Measurements from ENCODE around the gene PGLYRP1.

PGLYRP1 gene

GRCh38 chr19:46022431-46023310 lies at the start of gene PGLYRP1:
TSS of gene PGLYRP1 (minus strand) at chr19:46023053. CDS start at chr19:46023021, 32 bp downstream.
- DNase-seq (ENCODE audit: insufficient read length, low spot score) (no peak), FAIRE-seq (no peak)

DNA sequence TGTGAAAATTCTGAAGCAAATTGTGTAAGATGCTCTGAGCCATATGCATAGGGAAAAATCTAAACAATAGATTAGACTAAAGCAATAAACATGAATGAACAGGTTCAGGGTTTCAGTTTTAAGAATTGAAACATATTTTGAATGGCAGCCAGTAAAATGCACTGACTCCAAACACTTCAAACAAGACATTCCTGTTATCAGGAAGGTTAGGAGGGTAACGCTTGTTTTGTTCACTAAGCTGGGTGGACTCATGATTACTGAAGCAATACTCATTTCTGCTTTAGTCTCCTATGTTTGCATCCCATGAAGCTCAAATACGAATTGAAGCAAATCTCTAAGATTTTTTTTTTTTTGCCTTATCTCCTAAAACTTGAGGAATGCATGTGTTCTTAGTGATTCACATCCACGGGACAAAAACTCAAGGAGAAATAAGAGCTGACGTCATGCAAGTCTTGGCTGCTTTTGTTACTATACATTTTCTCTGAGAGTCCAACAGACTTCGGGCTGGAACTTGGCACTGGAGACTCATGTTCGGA lies 47.0 kb upstream of the PGLYRP1 start:
- FAIRE-seq (no peak), DNase-seq (ENCODE audit: insufficient read length, low spot score) (no peak)

DNA sequence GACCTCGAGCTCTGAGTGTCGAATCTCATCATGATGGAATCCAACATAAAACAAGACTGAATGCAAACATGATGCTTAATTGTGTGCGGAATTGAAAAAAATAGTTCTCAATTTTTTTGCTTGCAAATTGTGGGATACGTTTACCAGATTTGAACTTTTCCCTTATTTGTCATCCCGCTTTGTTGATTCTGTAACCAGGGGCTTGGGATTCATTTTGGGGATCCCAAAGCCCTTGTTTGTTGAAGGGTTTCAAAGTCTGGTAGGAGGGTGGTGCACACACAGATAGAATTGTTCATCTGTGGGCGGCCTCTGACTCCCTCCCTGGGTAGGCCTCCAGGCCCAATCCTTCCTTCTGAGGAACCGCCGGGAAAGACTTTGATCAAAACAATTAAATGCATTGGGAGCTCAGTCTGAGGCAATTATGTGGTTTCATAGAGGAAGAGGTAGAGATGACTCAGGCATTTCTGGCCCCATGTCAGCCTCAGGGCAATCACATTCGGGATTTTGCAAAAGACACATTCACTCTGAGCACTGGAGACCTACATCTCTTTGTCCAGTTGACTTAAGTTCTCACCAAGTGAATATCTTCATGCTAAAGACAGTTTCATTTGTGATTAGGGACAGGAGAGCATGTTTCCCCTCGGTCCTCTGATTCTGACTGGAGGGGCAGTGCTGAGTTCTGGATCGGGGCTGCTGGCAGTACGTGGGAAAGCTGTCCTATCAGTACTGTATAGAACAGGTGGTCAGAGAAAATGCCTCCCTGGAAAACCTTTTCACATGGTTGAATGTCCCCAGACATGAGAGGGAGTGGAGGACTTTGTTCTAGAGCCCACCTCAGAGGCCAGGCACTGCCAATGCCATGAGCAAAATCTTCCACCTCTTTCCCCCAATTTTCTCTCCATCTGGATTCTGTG lies 45.7 kb upstream of the PGLYRP1 start:
- DNase-seq (ENCODE audit: insufficient read length, low spot score) = peak; percentile 54
- no peak for FAIRE-seq

DNA sequence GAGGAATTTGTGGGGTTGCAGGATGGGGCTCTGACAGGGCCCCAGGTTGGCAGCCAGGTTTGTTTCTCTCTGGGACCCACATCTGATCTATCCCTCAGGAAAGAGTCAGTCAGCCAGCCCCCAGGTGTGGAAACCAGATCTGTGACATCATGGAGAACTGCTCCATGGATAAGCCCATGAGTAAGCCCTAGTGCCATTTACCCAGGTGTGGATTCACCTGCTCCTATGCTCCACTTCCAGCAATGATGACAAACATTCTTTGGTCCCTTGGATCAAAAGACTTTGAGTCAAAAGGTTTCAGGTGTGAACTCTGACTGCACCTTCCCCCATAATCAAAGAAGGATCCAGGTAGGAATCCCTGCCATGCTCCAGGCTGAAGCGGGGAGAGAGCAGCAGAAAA lies 44.8 kb upstream of the PGLYRP1 start:
- no peak for FAIRE-seq
- DNase-seq (ENCODE audit: insufficient read length, low spot score) = no peak

GRCh38 chr19:46066471-46066870 lies 43.6 kb upstream of the PGLYRP1 start:
- no peak for DNase-seq (ENCODE audit: insufficient read length, low spot score)
- no peak for FAIRE-seq

DNA sequence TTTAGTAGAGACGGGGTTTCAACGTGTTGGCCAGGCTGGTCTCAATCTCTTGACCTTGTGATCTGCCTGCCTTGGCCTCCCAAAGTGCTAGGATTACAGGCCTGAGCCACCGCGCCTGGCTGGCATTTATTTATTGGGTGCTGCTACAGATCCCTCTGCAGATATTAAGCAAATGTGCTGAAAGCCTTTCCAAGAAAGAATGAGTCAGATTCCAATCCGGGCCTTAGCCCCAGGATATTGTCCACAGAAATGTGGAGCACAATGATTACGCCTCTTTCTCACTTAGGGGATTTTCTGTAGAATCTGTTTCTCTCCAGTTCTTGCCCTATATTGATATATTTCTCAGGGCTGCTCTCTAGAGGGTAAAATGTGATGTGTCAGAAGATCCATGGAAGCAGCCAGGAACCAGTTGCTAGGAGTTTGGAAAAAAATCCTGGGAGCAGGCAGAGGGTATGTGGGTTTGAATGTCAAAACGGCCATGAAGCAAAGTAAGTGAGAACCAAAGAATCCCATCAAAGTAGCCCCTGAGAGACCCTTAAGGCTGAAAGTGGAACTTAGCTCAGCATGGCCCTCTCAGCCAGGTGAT lies 42.7 kb upstream of the PGLYRP1 start:
- DNase-seq (ENCODE audit: insufficient read length, low spot score) (no peak), FAIRE-seq (no peak)

- DNase-seq (ENCODE audit: insufficient read length, low spot score) (no peak), FAIRE-seq (no peak)
Measured at GRCh38 chr19:46063201-46063600, 40.3 kb upstream of the PGLYRP1 start.

GRCh38 chr19:46060012-46060411 lies 37.2 kb upstream of the PGLYRP1 start:
- FAIRE-seq (no peak), DNase-seq (ENCODE audit: insufficient read length, low spot score) (no peak)

DNA sequence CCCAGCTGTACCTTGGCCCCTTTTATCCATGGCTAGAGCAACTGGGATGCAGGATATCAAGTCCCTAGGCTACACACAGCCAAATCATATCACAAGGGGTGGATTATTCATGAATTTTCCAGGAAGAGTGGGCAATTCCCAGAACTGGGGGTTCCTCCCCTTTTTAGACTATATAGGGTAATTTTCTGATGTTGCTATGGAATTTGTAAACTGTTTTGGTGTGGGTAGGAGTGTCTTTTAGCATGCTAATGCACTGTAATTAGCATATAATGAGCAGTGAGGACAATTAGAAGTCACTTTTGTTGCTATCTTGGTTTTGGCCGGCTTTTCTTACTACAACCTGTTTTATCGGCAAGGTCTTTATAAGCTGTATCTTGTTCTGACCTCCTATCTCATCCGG lies 35.9 kb upstream of the PGLYRP1 start:
- no peak for FAIRE-seq
- no peak for DNase-seq (ENCODE audit: insufficient read length, low spot score)

- FAIRE-seq = no peak
- no peak for DNase-seq (ENCODE audit: insufficient read length, low spot score)
Measured at GRCh38 chr19:46056536-46056935, 33.7 kb upstream of the PGLYRP1 start.

GRCh38 chr19:46052896-46053295 lies 30.0 kb upstream of the PGLYRP1 start:
- FAIRE-seq (no peak), DNase-seq (ENCODE audit: insufficient read length, low spot score) (no peak)

DNA sequence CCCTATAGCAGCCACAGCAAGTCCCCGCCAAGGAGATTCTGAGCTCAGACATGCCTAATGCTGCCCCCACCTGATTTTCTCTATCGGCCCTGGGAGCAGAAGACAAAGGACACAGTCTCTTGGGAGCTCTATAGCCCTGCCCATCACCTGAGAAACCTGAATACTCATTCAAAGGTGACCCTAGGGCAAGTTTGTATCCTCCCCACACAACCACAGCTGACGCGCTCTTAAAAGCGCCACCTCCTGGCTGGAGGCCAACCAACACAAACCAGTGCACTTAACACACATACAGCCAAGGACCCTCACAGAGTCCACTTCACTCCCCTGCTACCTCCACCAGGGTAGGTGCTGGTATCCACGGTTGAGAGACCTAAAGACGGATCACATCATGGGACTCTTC lies 26.7 kb upstream of the PGLYRP1 start:
- FAIRE-seq (no peak), DNase-seq (ENCODE audit: insufficient read length, low spot score) (no peak)

DNA sequence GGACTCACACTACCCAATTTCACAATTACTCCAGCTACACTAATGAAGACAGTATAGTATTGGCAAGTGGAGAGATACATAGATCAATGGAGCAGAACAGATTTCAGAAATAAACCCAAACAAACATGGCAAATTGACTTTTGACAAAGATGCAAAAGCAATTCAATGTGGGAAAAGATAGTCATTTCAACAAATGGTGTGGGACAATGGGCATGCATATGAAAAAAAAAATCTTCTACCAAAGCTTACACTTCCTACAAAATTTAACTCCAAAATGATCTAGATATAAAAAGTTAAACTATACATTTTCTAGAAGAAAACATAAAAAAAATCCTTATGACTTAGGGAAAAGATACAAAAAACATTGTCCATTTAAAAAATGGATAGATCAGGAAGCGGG lies 20.7 kb upstream of the PGLYRP1 start:
- DNase-seq (ENCODE audit: insufficient read length, low spot score) = no peak
- FAIRE-seq = no peak

- DNase-seq (ENCODE audit: insufficient read length, low spot score) (no peak), FAIRE-seq (no peak)
Measured at GRCh38 chr19:46042252-46042883, 19.5 kb upstream of the PGLYRP1 start.

DNA sequence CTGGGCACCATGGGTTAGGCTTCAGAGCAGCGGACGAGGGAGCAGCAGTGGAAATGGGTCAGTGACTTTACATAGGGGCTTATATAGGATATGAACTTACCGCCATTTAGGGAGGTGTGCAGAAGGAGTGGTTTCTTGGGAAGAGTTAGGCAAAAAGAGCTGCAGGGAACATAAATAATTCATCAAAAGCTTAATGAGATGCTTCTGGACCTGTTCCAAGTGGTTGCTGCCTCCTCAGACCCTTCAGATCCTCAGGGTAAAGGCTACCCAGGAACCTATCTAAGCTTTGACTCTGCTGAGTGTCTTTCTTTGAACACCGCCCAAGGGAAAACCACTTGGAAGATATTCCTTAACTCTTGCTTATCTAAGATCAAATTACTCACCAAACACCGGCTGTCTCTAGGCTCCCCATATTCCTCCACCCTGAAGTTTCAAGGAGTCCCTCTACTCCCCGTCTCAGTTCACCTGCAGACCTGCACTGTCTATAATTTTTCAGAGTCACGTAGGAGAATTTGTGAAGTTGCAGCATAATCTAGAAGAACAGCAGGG lies 18.2 kb upstream of the PGLYRP1 start, which contains the start of gene IGFL4:
Gene IGFL4, minus strand, starts transcription at position 51 of the 549 bp plus-strand sequence. Its CDS starts 40 bp downstream, at position 11.
- no peak for FAIRE-seq
- no peak for DNase-seq (ENCODE audit: insufficient read length, low spot score)

GRCh38 chr19:46040125-46040524 lies 17.3 kb upstream of the PGLYRP1 start:
- DNase-seq (ENCODE audit: insufficient read length, low spot score) (no peak), FAIRE-seq (no peak)

DNA sequence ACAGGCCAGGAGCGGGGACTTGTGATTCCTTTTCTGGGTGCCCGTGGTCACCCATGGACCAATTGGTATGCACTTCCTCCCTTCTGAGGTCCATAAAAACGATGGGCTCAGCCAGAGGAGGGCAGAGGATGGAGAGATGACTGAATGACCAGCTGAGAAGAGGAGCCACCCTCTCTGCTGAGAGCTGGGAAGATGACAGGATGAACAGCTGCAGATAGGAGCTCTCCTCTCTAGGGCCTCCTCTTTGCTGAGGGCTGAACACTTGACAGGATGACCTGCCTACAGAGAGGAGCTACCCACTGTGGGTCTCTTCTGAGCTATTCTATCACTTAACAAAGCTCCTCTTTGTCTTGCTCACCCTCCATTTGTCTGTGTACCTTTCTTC lies 13.9 kb upstream of the PGLYRP1 start:
- FAIRE-seq (no peak), DNase-seq (ENCODE audit: insufficient read length, low spot score) (no peak)

- DNase-seq (ENCODE audit: insufficient read length, low spot score) = no peak
- FAIRE-seq = no peak
Measured at GRCh38 chr19:46035986-46036743, 13.3 kb upstream of the PGLYRP1 start.

- DNase-seq (ENCODE audit: insufficient read length, low spot score) (no peak), FAIRE-seq (no peak)
Measured at GRCh38 chr19:46035546-46035945, 12.7 kb upstream of the PGLYRP1 start.
